A673 (cell line): Measurements from ENCODE around the gene OXSR1. TPM values are rescaled to one million over a fixed set of nuclear protein-coding genes. Genes with fewer than 3 reads are reported as not detected.

Experiments
- BruUV-seq: library from RNA; stranded (reverse); fragments of 400-500 nt; replicated peaks from 2 replicates; lab custom pipeline; 2021; lab: Mats Ljungman, UMichigan
- CTCF ChIA-PET: fragments of 300-600 bp; sonication (Branson Sonifier 250); formaldehyde crosslinking; loops from one replicate; lab custom pipeline; 2022; ENCODE audit warnings: antibody characterized with exemption; lab: Charles Lee
- POLR2A ChIA-PET: fragments of 300-600 bp; sonication (Branson Sonifier 250); formaldehyde crosslinking; loops from one replicate; lab custom pipeline; 2022; ENCODE audit warnings: antibody characterized with exemption; ENCODE audit not compliant: low non-redundant PET; lab: Charles Lee
- DNase-seq: peaks from one replicate; pipeline ENCODE4 v3.0.0-alpha.2; 2015; ENCODE audit warnings: low spot score
- H3K27ac ChIP-seq: fragments of 200-600 bp; sonication (generic); 2 replicates; pipeline ENCODE4 v1.5.1; 2016; ENCODE audit warnings: mixed run types, low read depth, mild to moderate bottlenecking, mixed read lengths, antibody characterized with exemption, low read length; ENCODE audit not compliant: poor library complexity, severe bottlenecking
- H3K27me3 ChIP-seq: fragments of 200-600 bp; sonication (generic); replicated peaks from 2 replicates; pipeline ENCODE4 v1.6.1; 2017; ENCODE audit warnings: mixed run types, low read depth, mild to moderate bottlenecking, mixed read lengths, antibody characterized with exemption, low read length; ENCODE audit not compliant: insufficient read depth, poor library complexity
- H3K36me3 ChIP-seq: fragments of 200-600 bp; sonication (generic); 2 replicates; pipeline ENCODE4 v1.6.1; 2016; ENCODE audit warnings: mixed run types, mild to moderate bottlenecking, mixed read lengths, antibody characterized with exemption, low read length; ENCODE audit not compliant: insufficient read depth, poor library complexity, severe bottlenecking
- H3K4me1 ChIP-seq: fragments of 200-600 bp; sonication (generic); 2 replicates; pipeline ENCODE4 v1.6.1; 2017; ENCODE audit warnings: mixed run types, mild to moderate bottlenecking, mixed read lengths, antibody characterized with exemption, low read length; ENCODE audit not compliant: insufficient read depth, poor library complexity, severe bottlenecking
- H3K4me3 ChIP-seq: fragments of 200-600 bp; sonication (generic); 2 replicates; pipeline ENCODE4 v1.5.1; 2016; ENCODE audit warnings: low read depth, mixed run types, mild to moderate bottlenecking, mixed read lengths, low read length; ENCODE audit not compliant: poor library complexity, severe bottlenecking
- H3K9me3 ChIP-seq: fragments of 200-600 bp; sonication (generic); 2 replicates; pipeline ENCODE4 v1.6.1; 2016; ENCODE audit warnings: mixed run types, low read depth, mild to moderate bottlenecking, mixed read lengths, antibody characterized with exemption, low read length; ENCODE audit not compliant: poor library complexity, severe bottlenecking
- CTCF ChIP-seq: fragments of 300-800, 200-600 bp; sonication (generic); conservative IDR thresholded peaks from 2 replicates; pipeline ENCODE4 v1.5.1; 2017; ENCODE audit warnings: low read depth, mild to moderate bottlenecking, antibody characterized with exemption, low read length, moderate library complexity, mixed read lengths
- EZH2 ChIP-seq: fragments of 200-600 bp; sonication (generic); IDR thresholded peaks from 2 replicates; pipeline ENCODE4 v1.6.1; 2017; ENCODE audit warnings: borderline replicate concordance, low read depth, mild to moderate bottlenecking, mixed read lengths, antibody characterized with exemption, low read length; ENCODE audit not compliant: poor library complexity, severe bottlenecking
- intact Hi-C: fragments of 100-400 bp; cut with micrococcal nuclease; formaldehyde crosslinking; loops from one replicate; pipeline ENCODE4 v1.10.0; 2022; ENCODE audit not compliant: unreplicated experiment
- total RNA-seq: library from RNA; stranded (reverse); gene quantifications from 2 replicates; pipeline ENCODE4 v1.2.3, GENCODE V29; 2021

The OXSR1 gene
- total RNA-seq, 1 experiment from 2014 or later: 30.9 TPM

GRCh38 chr3:38270606-38271005 is 105.3 kb downstream of the OXSR1 start:
- CTCF ChIA-PET: no interaction called here
- Histone ChIP-seq H3K9me3 (no peaks in the 10 kb centered on the region), H3K4me1 (no peaks in the 10 kb centered on the region), H3K36me3 (no peaks in the 10 kb centered on the region), H3K27ac (no peak overlapping the region), H3K27me3 (no peaks in the 10 kb centered on the region), H3K4me3 (no peak overlapping the region)
- no TSS peak for BruUV-seq
- DNase-seq: no peak
- no peak for TF ChIP-seq EZH2
- no peak for TF ChIP-seq CTCF
- POLR2A ChIA-PET: no interaction called here
- intact Hi-C loops: no loop called here

- no peaks in the 10 kb centered on the region for H3K36me3 ChIP-seq
- no peak overlapping the region for H3K4me3 ChIP-seq
- no peak for DNase-seq
- CTCF ChIA-PET: no interaction called here
- no peak for TF ChIP-seq EZH2
- TF ChIP-seq CTCF: no peak
- H3K27ac ChIP-seq: no peak overlapping the region
- H3K9me3 ChIP-seq: no peaks in the 10 kb centered on the region
- POLR2A ChIA-PET: no interaction called here
- BruUV-seq: no TSS peak
- H3K27me3 ChIP-seq: no peaks in the 10 kb centered on the region
- no peaks in the 10 kb centered on the region for H3K4me1 ChIP-seq
- intact Hi-C loops: no loop called here
Observed at GRCh38 chr3:38271553-38271952, 106.2 kb downstream of the OXSR1 start.

- H3K9me3 ChIP-seq: no peaks in the 10 kb centered on the region
- DNase-seq: no peak
- H3K4me3 ChIP-seq: no peak overlapping the region
- ChIA-PET POLR2A (no interaction called here), CTCF (no interaction called here)
- H3K4me1 ChIP-seq: no peaks in the 10 kb centered on the region
- intact Hi-C loops: no loop called here
- no peak for TF ChIP-seq CTCF
- TF ChIP-seq EZH2: no peak
- no peak overlapping the region for H3K27ac ChIP-seq
- no peaks in the 10 kb centered on the region for H3K36me3 ChIP-seq
- no peaks in the 10 kb centered on the region for H3K27me3 ChIP-seq
- BruUV-seq: no TSS peak
Observed at GRCh38 chr3:38274864-38275649, 109.7 kb downstream of the OXSR1 start.
